Adrenal gland (tissue), 12 donors: ENCODE data around the gene SSH2. TPM values are rescaled to one million over a fixed set of nuclear protein-coding genes. Genes with fewer than 3 reads are reported as not detected.

Source experiments
- DNase-seq, 7 donors: peaks; one replicate each; pipeline ENCODE4 v3.0.0-alpha.2; 2019 to 2020
- H3K27ac ChIP-seq, 5 donors: fragments of 200-600 bp; sonication (generic) in 4 of 5; 1 replicate in 3 of 5; 2 replicates in 2 of 5; pipeline versions ENCODE4 v1.5.1 to v1.8.0; 2016 to 2020; ENCODE audit warnings: mild to moderate bottlenecking in 1 of 5
- H3K27me3 ChIP-seq: fragments of 200-600 bp; 2 replicates; pipeline ENCODE4 v1.8.0; 2021
- H3K36me3 ChIP-seq, 2 donors: fragments of 200-600 bp; replicated peaks in 1 of 2; 1 replicate in 1 of 2; 2 replicates in 1 of 2; pipeline versions ENCODE4 v1.5.1 to v1.8.0; 2018 to 2022
- H3K4me1 ChIP-seq, 2 donors: fragments of 200-600 bp; replicated peaks in 1 of 2; 1 replicate in 1 of 2; 2 replicates in 1 of 2; pipeline versions ENCODE4 v1.5.1 to v1.8.0; 2018 to 2021
- H3K4me3 ChIP-seq, 4 donors: fragments of 200-600 bp; sonication (generic) in 3 of 4; one replicate each; pipeline ENCODE4 v1.5.1; 2016 to 2018
- H3K9me3 ChIP-seq, 3 donors: fragments of 200-600 bp; sonication (generic) in 1 of 3; replicated peaks in 1 of 3; 1 replicate in 2 of 3; 2 replicates in 1 of 3; pipeline versions ENCODE4 v1.5.1 to v1.8.0; 2016 to 2021
- POLR2A ChIP-seq, 2 donors: fragments of 450-650 bp; IDR thresholded peaks; one replicate each; pipeline ENCODE4 v1.6.1; 2017; ENCODE audit warnings: antibody characterized with exemption in 2 of 2, mild to moderate bottlenecking in 2 of 2, moderate library complexity in 1 of 2
- WGBS, 4 donors: extraction: QIAGEN DNeasy Blood & Tissue Kit in 2 of 4; methylation state at CpG; one replicate each; pipeline versions ENCODE4 v1.1.5 to v1.1.7; 2013 to 2017; 5-methylcytosine and 5-hydroxymethylcytosine counted together
- intact Hi-C, 2 donors: fragments of 100-400 bp; cut with DNase I; formaldehyde crosslinking; loops; one replicate each; pipeline versions ENCODE4 v1.14.1 to v1.15.0; 2022 to 2023
- polyA plus RNA-seq, 3 donors: library from polyadenylated mRNA; stranded (reverse); fragments of 200-250 nt in 2 of 3; fragments of 350-450 nt in 1 of 3; fragmentation: Illumina TruSeq in 1 of 3; extraction: RNeasy Lipid Tissue Mini Kit (QIAGEN cat#74804) in 1 of 3; gene quantifications; one replicate each; pipeline ENCODE4 v1.2.3, GENCODE V29; 2013 to 2014
- total RNA-seq, 9 donors: library from RNA; depleted of rRNA in 4 of 9; stranded (reverse); fragments of >200 nt in 4 of 9; fragments of 120-200 nt in 1 of 9; fragmentation: NEBNext Ultra II Directional in 1 of 9; extraction: Animal tissue kit (Norgen Biotek cat#: 25700) in 1 of 9; gene quantifications; one replicate each; pipeline versions ENCODE4 v1.1.0 to v1.2.4, GENCODE V29; 2013 to 2023
- TF ChIP-seq, protein P1 (sequence below), 6 experiments: fragments of 450-650 bp in 4 of 6; fragments of 200-600 bp in 2 of 6; sonication (generic) in 1 of 6; IDR thresholded peaks; 1 replicate in 5 of 6; 2 replicates in 1 of 6; pipeline versions ENCODE4 v1.5.1 to v1.8.0; 2016 to 2021; ENCODE audit warnings: antibody characterized with exemption in 6 of 6, mild to moderate bottlenecking in 2 of 6, moderate library complexity in 1 of 6
- donor health status: healthy with polysubstance abuse.
- donor health status: Bipolar disorder and iron deficiency.
- donor health status: DM: yes; HTN: yes; CAD: no.
- donor health status: DM: no; HTN: no; CAD: no.
- donor health status: DM: no; HTN: no; CAD: no.
- donor health status: DM: yes; HTN: yes; CAD: no.

The SSH2 gene
- total and polyA plus RNA-seq, 12 donors: 7.6 to 35.8 (median 20.8) TPM

DNA sequence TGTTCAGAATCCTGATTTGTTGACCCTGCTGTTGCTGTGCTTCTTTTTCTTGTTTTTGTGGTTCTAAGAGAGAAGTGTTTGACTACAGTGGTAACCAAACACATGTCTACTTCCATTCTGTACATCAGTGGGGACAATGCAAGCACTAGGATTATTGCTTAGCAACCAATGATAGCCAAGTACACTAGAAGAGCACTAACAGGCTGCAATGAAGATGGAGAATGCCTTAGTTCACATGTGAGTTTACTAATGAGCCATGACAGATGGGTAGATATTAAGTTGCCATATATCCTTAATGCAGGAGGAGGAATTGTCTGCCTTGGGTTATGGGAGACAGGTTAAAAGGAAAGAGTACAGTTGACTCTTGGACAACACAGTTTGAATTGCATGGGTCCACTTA lies 19.7 kb upstream of the SSH2 start:
- Histone ChIP-seq H3K9me3 (no peaks in the 10 kb centered on the region), H3K4me1 (no peaks in the 10 kb centered on the region), H3K4me3 (no peak overlapping the region), H3K36me3 (no peaks in the 10 kb centered on the region), H3K27ac (no peak overlapping the region), H3K27me3 (no peaks in the 10 kb centered on the region)
- intact Hi-C loops: no loop called here
- TF ChIP-seq POLR2A (IDR thresholded peaks at IDR 0.05): no peak
- TF ChIP-seq, protein P1, sequence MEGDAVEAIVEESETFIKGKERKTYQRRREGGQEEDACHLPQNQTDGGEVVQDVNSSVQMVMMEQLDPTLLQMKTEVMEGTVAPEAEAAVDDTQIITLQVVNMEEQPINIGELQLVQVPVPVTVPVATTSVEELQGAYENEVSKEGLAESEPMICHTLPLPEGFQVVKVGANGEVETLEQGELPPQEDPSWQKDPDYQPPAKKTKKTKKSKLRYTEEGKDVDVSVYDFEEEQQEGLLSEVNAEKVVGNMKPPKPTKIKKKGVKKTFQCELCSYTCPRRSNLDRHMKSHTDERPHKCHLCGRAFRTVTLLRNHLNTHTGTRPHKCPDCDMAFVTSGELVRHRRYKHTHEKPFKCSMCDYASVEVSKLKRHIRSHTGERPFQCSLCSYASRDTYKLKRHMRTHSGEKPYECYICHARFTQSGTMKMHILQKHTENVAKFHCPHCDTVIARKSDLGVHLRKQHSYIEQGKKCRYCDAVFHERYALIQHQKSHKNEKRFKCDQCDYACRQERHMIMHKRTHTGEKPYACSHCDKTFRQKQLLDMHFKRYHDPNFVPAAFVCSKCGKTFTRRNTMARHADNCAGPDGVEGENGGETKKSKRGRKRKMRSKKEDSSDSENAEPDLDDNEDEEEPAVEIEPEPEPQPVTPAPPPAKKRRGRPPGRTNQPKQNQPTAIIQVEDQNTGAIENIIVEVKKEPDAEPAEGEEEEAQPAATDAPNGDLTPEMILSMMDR (IDR thresholded peaks at IDR 0.05): no peak
- no peak for DNase-seq

- TF ChIP-seq POLR2A (IDR thresholded peaks at IDR 0.05): no peak
- TF ChIP-seq, protein P1 (IDR thresholded peaks at IDR 0.05): no peak
- DNase-seq: no peak
- no peak overlapping the region for H3K4me3 ChIP-seq
- intact Hi-C loops: no loop called here
- WGBS, 4 donors: 62 to 72% (median 68%) methylated on average over 3 of the region's 3 CpGs
- H3K36me3 ChIP-seq: no peaks in the 10 kb centered on the region
- no peaks in the 10 kb centered on the region for H3K9me3 ChIP-seq
- H3K27me3 ChIP-seq: peaks cover under 1% of the 10 kb centered on the region
- no peaks in the 10 kb centered on the region for H3K4me1 ChIP-seq
- no peak overlapping the region for H3K27ac ChIP-seq
Observed at GRCh38 chr17:29948448-29949215, 18.6 kb upstream of the SSH2 start.

DNA sequence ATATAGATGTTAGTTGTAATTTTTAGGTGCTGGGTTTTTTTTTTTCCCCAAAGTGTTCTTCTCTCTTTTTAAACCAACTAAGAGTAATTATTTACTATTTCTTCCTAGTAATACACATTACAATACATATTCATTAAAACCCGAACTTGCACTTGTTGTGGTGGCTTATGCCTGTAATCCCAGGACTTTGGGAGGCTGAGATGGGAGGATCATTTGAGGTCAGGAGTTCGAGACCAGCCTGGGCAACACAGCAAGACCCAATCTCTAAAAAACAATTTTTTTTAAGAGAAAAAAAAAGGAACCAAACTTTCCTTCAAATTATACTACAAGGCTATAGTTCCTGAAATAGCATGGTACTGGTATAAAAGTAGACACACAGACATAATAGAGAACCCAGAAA lies 15.3 kb upstream of the SSH2 start:
- WGBS, 4 donors: 67 to 85% (median 78%) methylated on average over 2 of the region's 2 CpGs
- H3K4me3 ChIP-seq: no peak overlapping the region
- no peaks in the 10 kb centered on the region for H3K36me3 ChIP-seq
- intact Hi-C loops: no loop called here
- H3K9me3 ChIP-seq: peaks cover 0 to 6% (median 0%) of the 10 kb centered on the region in 3 donors
- H3K27me3 ChIP-seq: peaks cover 3% of the 10 kb centered on the region
- H3K27ac ChIP-seq: no peak overlapping the region
- DNase-seq: no peak
- H3K4me1 ChIP-seq: no peaks in the 10 kb centered on the region
- TF ChIP-seq POLR2A (IDR thresholded peaks at IDR 0.05): no peak
- TF ChIP-seq, protein P1 (IDR thresholded peaks at IDR 0.05): no peak

- intact Hi-C loops: no loop called here
- 50 to 82% (median 64%) methylated on average over 1 of the region's 1 CpG for WGBS, 4 donors
- no peak for TF ChIP-seq POLR2A (IDR thresholded peaks at IDR 0.05)
- TF ChIP-seq, protein P1 (IDR thresholded peaks at IDR 0.05): no peak
Observed at GRCh38 chr17:29941334-29941733, 11.3 kb upstream of the SSH2 start, which contains the start of gene EFCAB5. Gene EFCAB5, plus strand, starts transcription at chr17:29941634. Its CDS starts 163 bp downstream, at chr17:29941797.

More at GRCh38 chr17:29941334-29941733, 11.3 kb upstream of the SSH2 start, which contains the start of gene EFCAB5:
- H3K9me3 ChIP-seq: peaks cover 0 to 6% (median 0%) of the 10 kb centered on the region in 3 donors
- no peaks in the 10 kb centered on the region for H3K36me3 ChIP-seq
- no peak within 1 kb of the TSS for H3K4me3 ChIP-seq
- no peaks in the 10 kb centered on the region for H3K4me1 ChIP-seq
- H3K27ac ChIP-seq: no peak within 1 kb of the TSS
- no peak for DNase-seq
- H3K27me3 ChIP-seq: peaks cover 3% of the 10 kb centered on the region
